K562 (cell line): ENCODE results near the gene ABCG1.

Experiments
- REST ChIP-seq, 2 experiments: fragments of 450-650 bp; formaldehyde crosslinking in 1 of 2; IDR thresholded peaks; 2 replicates each; pipeline versions ENCODE4 v1.4.0 to v1.6.1; 2014 to 2020; ENCODE audit warnings: mild to moderate bottlenecking in 2 of 2, borderline replicate concordance in 1 of 2, low read depth in 1 of 2
- SIN3A ChIP-seq, 2 experiments: fragments of 150-350 bp in 1 of 2; IDR thresholded peaks; 2 replicates each; pipeline ENCODE4 v1.6.1; 2011 to 2016; ENCODE audit warnings: borderline replicate concordance in 2 of 2, low read depth in 2 of 2, low read length in 2 of 2, mild to moderate bottlenecking in 2 of 2, moderate library complexity in 2 of 2; ENCODE audit not compliant: control insufficient read depth in 1 of 2

DNA sequence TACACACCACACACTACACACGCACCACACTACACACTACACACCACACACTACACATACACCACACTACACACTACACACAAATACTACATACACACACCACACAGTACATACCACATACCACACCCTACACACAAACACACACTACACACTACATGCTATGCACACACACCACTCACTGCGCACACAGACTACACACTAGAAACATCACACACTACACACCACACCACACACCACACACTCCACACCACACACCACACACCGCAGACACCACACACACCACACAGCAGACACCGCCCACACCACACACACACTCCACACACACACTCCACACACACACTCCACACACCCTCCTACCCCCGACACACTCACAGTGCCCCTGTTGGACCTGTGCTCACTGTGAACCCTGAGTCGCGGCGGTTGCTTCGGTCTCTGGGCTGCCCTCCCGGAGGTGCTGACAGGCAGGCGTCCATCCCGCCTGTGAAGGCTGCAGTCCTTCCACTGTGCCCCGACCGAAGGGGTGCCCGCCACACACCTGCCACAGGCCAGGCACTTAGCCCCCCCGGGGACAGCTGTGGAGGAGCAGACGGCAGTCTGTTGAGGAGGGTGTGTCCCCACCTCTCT lies 74.8 kb downstream of the ABCG1 start:
- TF ChIP-seq REST (IDR thresholded peaks at IDR 0.05; ENCODE audit: borderline replicate concordance), result no peak
- no peak for TF ChIP-seq REST (CRISPR knock-in tag; IDR thresholded peaks at IDR 0.05; ENCODE audit: low read depth)
- no peak for TF ChIP-seq SIN3A (IDR thresholded peaks at IDR 0.05; ENCODE audit: borderline replicate concordance in 2 of 2, control insufficient read depth in 1 of 2, low read depth in 2 of 2, low read length in 2 of 2)
